Small intestine (tissue), 7 donors: ENCODE results near the gene CNTFR. TPM values are rescaled to one million over a fixed set of nuclear protein-coding genes. Genes with fewer than 3 reads are reported as not detected.
A peak's percentile ranks its signal among the peaks of the same experiment; 100 is the strongest.

Source experiments
- DNase-seq, 2 donors: peaks; one replicate each; pipeline versions ENCODE4 v3.0.0 to v3.0.0-alpha.2; 2013
- FAIRE-seq: peaks from 2 replicates; lab custom pipeline; 2012; peaks lifted over from hg19 to GRCh38; lab: Jason Lieb, UNC
- H3K27ac ChIP-seq, 3 donors: one replicate each; pipeline ENCODE4 v1.5.1; 2013; ENCODE audit warnings: low read length in 2 of 3, mild to moderate bottlenecking in 2 of 3, control low read depth in 1 of 3, inconsistent platforms in 1 of 3, low read depth in 1 of 3, moderate library complexity in 1 of 3
- H3K27me3 ChIP-seq, 3 donors: one replicate each; pipeline ENCODE4 v1.6.1; 2013; ENCODE audit warnings: low read length in 3 of 3, inconsistent platforms in 1 of 3; ENCODE audit not compliant: control insufficient read depth in 3 of 3, insufficient read depth in 3 of 3
- H3K36me3 ChIP-seq, 3 donors: one replicate each; pipeline ENCODE4 v1.6.1; 2013; ENCODE audit warnings: low read length in 3 of 3, inconsistent platforms in 1 of 3, low read depth in 1 of 3, mild to moderate bottlenecking in 1 of 3, moderate library complexity in 1 of 3; ENCODE audit not compliant: control insufficient read depth in 3 of 3, insufficient read depth in 2 of 3
- H3K4me1 ChIP-seq, 3 donors: one replicate each; pipeline ENCODE4 v1.6.1; 2013; ENCODE audit warnings: low read length in 2 of 3, inconsistent platforms in 1 of 3, low read depth in 1 of 3, mild to moderate bottlenecking in 1 of 3, moderate library complexity in 1 of 3; ENCODE audit not compliant: control insufficient read depth in 3 of 3, insufficient read depth in 2 of 3
- H3K4me3 ChIP-seq, 3 donors: one replicate each; pipeline ENCODE4 v1.5.1; 2013; ENCODE audit warnings: low read length in 3 of 3, control low read depth in 1 of 3, inconsistent platforms in 1 of 3, low read depth in 1 of 3, mild to moderate bottlenecking in 1 of 3, moderate library complexity in 1 of 3
- H3K9me3 ChIP-seq, 2 donors: one replicate each; pipeline ENCODE4 v1.6.1; 2013; ENCODE audit warnings: low read depth in 1 of 2, low read length in 1 of 2; ENCODE audit not compliant: control insufficient read depth in 2 of 2, insufficient read depth in 1 of 2
- WGBS, 3 donors: extraction: QIAGEN DNeasy Blood & Tissue Kit; methylation state at CpG; one replicate each; pipeline ENCODE4 v1.1.7; 2013; 5-methylcytosine and 5-hydroxymethylcytosine counted together
- polyA plus RNA-seq, 4 donors: library from polyadenylated mRNA; stranded (reverse) in 3 of 4; unstranded in 1 of 4; fragments of 200-250 nt in 3 of 4; fragments of 120-200 nt in 1 of 4; gene quantifications; one replicate each; pipeline versions ENCODE4 v1.2.1 to v1.2.3, GENCODE V29; 2013
- donor health status: healthy with polysubstance abuse.
- donor health status: control.
- donor health status: control.
- donor health status: Bipolar disorder and iron deficiency.
- donor health status: healthy.

CNTFR gene
- polyA plus RNA-seq, 4 donors: 1.1 to 9.3 (median 5.9) TPM

GRCh38 chr9:34558919-34559623 lies 30.5 kb downstream of the CNTFR start:
- peaks cover 0 to 7% of the 10 kb centered on the region in 2 donors for H3K9me3 ChIP-seq
- peaks cover 0 to 16% (median 5%) of the 10 kb centered on the region in 3 donors for H3K4me1 ChIP-seq
- WGBS, 3 donors: 50 to 61% (median 59%) methylated on average over 17 of the region's 17 CpGs
- DNase-seq (no peak), FAIRE-seq (no peak)
- H3K36me3 ChIP-seq: peaks cover 0 to 15% (median 0%) of the 10 kb centered on the region in 3 donors
- H3K27me3 ChIP-seq: peaks cover 0 to 64% (median 4%) of the 10 kb centered on the region in 3 donors
- no peak overlapping the region for H3K4me3 ChIP-seq
- H3K27ac ChIP-seq: peak overlapping the region in 1 of 3 donors; percentile 22

DNA sequence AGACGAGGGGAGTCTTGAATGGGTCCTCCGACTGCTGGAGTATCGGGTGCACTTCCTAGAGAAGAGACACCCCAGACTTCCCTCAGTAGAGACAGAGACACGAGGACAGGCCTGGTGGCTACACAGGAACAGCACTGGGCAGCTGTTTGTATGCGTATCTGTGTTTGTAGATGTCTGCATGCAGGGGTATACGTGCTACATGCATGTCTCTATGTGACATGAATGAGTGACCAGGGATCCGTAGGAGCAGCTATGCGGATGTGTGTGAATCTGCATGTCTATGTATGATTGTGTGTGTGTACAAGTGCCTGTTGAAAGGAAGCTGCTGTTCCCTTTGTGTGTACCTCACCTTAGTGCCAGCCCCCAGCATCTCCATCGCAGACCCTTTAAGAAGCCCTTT lies 31.2 kb downstream of the CNTFR start:
- H3K9me3 ChIP-seq: peaks cover 0 to 7% of the 10 kb centered on the region in 2 donors
- peaks cover 0 to 10% (median 0%) of the 10 kb centered on the region in 3 donors for H3K36me3 ChIP-seq
- H3K27me3 ChIP-seq: peaks cover 0 to 64% (median 4%) of the 10 kb centered on the region in 3 donors
- 79 to 87% (median 86%) methylated on average over 9 of the region's 9 CpGs for WGBS, 3 donors
- DNase-seq (no peak), FAIRE-seq (no peak)
- no peak overlapping the region for H3K27ac ChIP-seq
- peaks cover 0 to 16% (median 5%) of the 10 kb centered on the region in 3 donors for H3K4me1 ChIP-seq
- no peak overlapping the region for H3K4me3 ChIP-seq

DNA sequence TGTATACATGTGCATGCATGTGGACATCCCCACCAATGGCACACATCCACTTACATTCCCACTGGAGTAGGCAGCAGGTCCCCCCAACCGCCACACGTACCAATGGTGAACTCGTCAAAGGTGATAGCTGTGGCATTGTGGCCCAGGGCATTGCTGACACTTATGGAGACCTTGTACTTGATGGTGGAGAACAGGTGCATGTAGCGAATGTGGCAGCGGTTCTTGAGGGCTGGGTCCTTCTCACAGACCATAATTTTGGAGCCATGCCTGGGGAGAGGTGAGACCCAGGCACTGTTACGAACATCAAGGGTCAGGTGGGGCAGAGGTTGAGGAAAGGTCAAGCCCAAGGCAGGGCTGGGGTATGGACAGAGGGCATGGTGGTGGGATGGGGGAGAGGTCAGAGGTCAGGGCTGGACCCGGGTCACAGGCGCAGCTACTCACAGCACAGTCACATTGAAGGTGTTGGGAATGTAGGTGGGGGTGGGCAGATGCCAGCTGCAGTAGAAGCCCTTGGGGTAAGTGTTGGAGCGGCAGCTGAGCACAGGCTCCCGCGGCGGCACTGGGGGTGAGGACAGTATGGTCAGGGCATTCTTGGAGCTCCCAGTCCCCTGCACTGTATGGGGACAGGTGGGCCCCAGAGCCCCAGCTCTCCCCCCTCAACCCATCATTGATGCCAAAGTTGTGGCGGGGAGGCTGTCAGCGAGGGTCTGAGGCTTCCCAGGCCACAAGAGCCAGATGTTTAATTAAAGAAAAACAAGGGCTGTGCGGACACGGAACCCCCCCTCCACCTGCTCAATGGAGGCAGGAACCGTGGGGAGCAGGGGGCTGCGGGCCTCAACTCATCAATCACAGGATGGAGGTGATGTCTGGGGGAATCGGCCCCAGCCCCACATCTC lies 31.9 kb downstream of the CNTFR start:
- H3K4me3 ChIP-seq: no peak overlapping the region
- no peak overlapping the region for H3K27ac ChIP-seq
- DNase-seq (no peak), FAIRE-seq (no peak)
- H3K9me3 ChIP-seq: peaks cover 0 to 7% of the 10 kb centered on the region in 2 donors
- peaks cover 0 to 68% (median 4%) of the 10 kb centered on the region in 3 donors for H3K27me3 ChIP-seq
- 71 to 76% (median 76%) methylated on average over 19 of the region's 19 CpGs for WGBS, 3 donors
- peaks cover 0 to 16% (median 5%) of the 10 kb centered on the region in 3 donors for H3K4me1 ChIP-seq
- peaks cover 0 to 8% (median 0%) of the 10 kb centered on the region in 3 donors for H3K36me3 ChIP-seq

DNA sequence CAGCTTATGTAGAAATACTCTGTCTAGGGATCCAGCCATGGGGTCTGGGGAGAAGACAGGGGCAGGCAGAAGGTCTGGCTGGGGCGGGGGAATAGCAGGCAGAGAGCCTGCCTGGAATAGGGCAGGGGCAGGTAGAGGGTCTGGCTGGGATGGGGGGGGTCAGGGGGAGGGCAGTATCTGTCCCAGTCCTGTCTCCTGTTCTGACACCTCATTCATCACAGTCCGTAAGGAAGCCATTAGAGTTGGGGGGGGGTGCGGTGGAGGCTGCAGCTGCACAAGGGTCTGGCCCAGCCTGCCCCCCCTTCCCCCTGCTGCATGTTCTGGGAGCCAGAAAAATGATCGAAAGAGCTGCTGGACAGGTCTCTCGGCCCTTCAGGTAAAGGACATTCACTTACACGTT lies 32.6 kb downstream of the CNTFR start:
- no peak overlapping the region for H3K4me3 ChIP-seq
- no peak for DNase-seq
- H3K4me1 ChIP-seq: peaks cover 0 to 16% (median 5%) of the 10 kb centered on the region in 3 donors
- H3K27ac ChIP-seq: no peak overlapping the region
- H3K36me3 ChIP-seq: peaks cover 0 to 8% (median 0%) of the 10 kb centered on the region in 3 donors
- H3K27me3 ChIP-seq: peaks cover 0 to 66% (median 4%) of the 10 kb centered on the region in 3 donors
- 69 to 80% (median 76%) methylated on average over 6 of the region's 6 CpGs for WGBS, 3 donors
- peaks cover 0 to 3% of the 10 kb centered on the region in 2 donors for H3K9me3 ChIP-seq
- no peak for FAIRE-seq

- Histone ChIP-seq H3K4me3 (no peak overlapping the region), H3K27me3 (peaks cover 0 to 62% (median 4%) of the 10 kb centered on the region in 3 donors), H3K4me1 (peaks cover 0 to 16% (median 5%) of the 10 kb centered on the region in 3 donors), H3K27ac (no peak overlapping the region), H3K36me3 (peaks cover 0 to 8% (median 0%) of the 10 kb centered on the region in 3 donors), H3K9me3 (no peaks in the 10 kb centered on the region)
- FAIRE-seq (no peak), DNase-seq (no peak)
- 79 to 86% (median 81%) methylated on average over 12 to 13 of the region's 13 CpGs for WGBS, 3 donors
Measured at GRCh38 chr9:34555936-34556525, 33.5 kb downstream of the CNTFR start.

GRCh38 chr9:34555500-34555899 lies 34.0 kb downstream of the CNTFR start:
- Histone ChIP-seq H3K27me3 (peaks cover 0 to 58% (median 4%) of the 10 kb centered on the region in 3 donors), H3K27ac (no peak overlapping the region), H3K9me3 (no peaks in the 10 kb centered on the region), H3K36me3 (peaks cover 0 to 8% (median 0%) of the 10 kb centered on the region in 3 donors), H3K4me1 (peaks cover 0 to 11% (median 3%) of the 10 kb centered on the region in 3 donors), H3K4me3 (no peak overlapping the region)
- FAIRE-seq (no peak), DNase-seq (no peak)
- WGBS, 3 donors: 66 to 78% (median 69%) methylated on average over 3 to 5 of the region's 5 CpGs

- FAIRE-seq (no peak), DNase-seq (no peak)
- H3K36me3 ChIP-seq: peaks cover 0 to 8% (median 0%) of the 10 kb centered on the region in 3 donors
- H3K4me3 ChIP-seq: no peak overlapping the region
- H3K27me3 ChIP-seq: peaks cover 0 to 53% (median 4%) of the 10 kb centered on the region in 3 donors
- H3K4me1 ChIP-seq: peaks cover 0 to 6% (median 2%) of the 10 kb centered on the region in 3 donors
- H3K27ac ChIP-seq: no peak overlapping the region
- WGBS, 3 donors: 19 to 59% (median 34%) methylated on average over 23 of the region's 23 CpGs
- no peaks in the 10 kb centered on the region for H3K9me3 ChIP-seq
Measured at GRCh38 chr9:34555002-34555348, 34.5 kb downstream of the CNTFR start.
